Peyer's patch (tissue), 4 donors: ENCODE data around the gene BNIP3.

Experiments
- POLR2A ChIP-seq, 2 donors: fragments of 450-650 bp; IDR thresholded peaks; one replicate each; pipeline ENCODE4 v1.5.1; 2017; ENCODE audit warnings: antibody characterized with exemption in 2 of 2, mild to moderate bottlenecking in 2 of 2, moderate library complexity in 2 of 2
- TF ChIP-seq, protein P1 (sequence below), 6 experiments: fragments of 450-650 bp in 4 of 6; fragments of 200-600 bp in 2 of 6; sonication (generic) in 1 of 6; IDR thresholded peaks; one replicate each; pipeline ENCODE4 v1.5.1; 2017 to 2019; ENCODE audit warnings: antibody characterized with exemption in 6 of 6, mild to moderate bottlenecking in 3 of 6, moderate library complexity in 1 of 6

- TF ChIP-seq POLR2A (IDR thresholded peaks at IDR 0.05) = no peak
- TF ChIP-seq, protein P1, sequence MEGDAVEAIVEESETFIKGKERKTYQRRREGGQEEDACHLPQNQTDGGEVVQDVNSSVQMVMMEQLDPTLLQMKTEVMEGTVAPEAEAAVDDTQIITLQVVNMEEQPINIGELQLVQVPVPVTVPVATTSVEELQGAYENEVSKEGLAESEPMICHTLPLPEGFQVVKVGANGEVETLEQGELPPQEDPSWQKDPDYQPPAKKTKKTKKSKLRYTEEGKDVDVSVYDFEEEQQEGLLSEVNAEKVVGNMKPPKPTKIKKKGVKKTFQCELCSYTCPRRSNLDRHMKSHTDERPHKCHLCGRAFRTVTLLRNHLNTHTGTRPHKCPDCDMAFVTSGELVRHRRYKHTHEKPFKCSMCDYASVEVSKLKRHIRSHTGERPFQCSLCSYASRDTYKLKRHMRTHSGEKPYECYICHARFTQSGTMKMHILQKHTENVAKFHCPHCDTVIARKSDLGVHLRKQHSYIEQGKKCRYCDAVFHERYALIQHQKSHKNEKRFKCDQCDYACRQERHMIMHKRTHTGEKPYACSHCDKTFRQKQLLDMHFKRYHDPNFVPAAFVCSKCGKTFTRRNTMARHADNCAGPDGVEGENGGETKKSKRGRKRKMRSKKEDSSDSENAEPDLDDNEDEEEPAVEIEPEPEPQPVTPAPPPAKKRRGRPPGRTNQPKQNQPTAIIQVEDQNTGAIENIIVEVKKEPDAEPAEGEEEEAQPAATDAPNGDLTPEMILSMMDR (IDR thresholded peaks at IDR 0.05) = no peak
Measured at GRCh38 chr10:132011024-132011423, 29.3 kb upstream of the BNIP3 start.
